GM19395 (cell line): ENCODE results near the gene HIPK2.
"Not testable (repeated sequence)": the region's sequence is repeated elsewhere in the genome, so short reads cannot be mapped to it uniquely, and the experiment has no call there.

Experiments used
- ATAC-seq: cut with Tn5 transposase; IDR thresholded peaks from one replicate; pipeline ENCODE4 v1.9.1; 2021; ENCODE audit warnings: mild to moderate bottlenecking, moderate library complexity; ENCODE audit not compliant: unreplicated experiment

HIPK2 gene

DNA sequence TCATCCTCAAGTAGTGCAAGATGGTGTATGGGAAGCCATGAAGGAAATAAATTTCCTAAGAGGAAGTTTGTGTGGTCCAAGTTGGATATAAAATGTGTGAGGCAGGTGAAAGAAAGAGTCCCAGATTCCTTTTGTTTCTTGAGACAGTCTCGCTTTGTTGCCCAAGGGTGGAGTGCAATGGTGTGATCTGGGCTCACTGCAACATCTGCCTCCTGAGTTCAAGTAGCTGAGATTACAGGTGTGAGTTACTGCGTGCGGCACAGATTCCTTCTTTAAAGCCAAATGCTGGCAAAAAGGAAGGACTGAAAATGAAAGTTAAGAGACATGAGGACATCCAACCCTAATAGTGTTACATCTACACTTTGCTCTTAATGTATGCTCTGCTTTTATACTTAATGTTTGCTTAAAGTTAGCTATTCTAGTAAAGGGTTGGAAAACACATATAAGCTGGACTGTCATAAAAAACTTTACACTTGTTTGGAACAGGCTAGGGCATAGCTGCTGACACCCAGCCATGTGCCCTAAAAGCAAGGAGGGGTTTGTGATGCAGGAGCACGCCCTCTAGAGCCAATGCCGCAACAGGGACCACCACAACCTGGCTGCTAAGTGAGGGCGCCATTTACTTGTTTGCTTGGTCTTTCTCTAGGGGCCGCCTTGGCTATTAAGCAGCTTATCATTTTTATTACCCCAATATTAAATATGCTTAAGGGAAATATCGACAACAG is 219.8 kb downstream of the HIPK2 start:
- no peak for ATAC-seq

DNA sequence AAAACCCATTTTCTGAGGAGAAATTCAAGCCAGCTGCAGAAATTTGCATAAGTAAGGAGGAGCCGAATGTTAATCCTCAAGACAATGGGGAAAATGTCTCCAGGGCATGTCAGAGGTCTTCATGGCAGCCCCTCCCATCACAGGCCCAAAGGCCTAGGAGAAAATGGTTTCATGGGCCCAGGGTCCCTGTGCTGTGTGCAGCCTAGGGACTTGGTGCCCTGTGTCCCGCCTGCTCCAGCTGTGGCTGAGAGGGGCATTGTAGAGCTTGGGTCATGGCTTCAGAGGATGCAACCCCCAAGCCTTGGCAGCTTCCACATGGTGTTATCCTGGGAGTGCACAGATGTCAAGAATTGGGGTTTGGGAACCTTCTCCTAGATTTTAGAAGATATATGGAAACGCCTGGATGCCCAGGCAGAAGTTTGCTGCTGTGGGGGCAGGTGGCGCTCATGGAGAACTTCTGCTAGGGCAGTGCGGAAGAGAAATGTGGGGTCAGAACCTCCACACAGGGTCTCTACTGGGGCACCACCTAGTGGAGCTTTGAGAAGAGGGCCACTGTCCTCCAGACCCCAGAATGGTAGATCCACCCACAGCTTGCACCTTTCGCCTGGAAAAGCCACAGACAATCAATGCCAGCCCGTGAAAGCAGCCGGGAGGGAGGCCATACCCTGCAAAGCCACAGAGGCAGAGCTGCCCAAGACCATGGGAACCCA is 223.7 kb downstream of the HIPK2 start:
- not testable (repeated sequence) for ATAC-seq

DNA sequence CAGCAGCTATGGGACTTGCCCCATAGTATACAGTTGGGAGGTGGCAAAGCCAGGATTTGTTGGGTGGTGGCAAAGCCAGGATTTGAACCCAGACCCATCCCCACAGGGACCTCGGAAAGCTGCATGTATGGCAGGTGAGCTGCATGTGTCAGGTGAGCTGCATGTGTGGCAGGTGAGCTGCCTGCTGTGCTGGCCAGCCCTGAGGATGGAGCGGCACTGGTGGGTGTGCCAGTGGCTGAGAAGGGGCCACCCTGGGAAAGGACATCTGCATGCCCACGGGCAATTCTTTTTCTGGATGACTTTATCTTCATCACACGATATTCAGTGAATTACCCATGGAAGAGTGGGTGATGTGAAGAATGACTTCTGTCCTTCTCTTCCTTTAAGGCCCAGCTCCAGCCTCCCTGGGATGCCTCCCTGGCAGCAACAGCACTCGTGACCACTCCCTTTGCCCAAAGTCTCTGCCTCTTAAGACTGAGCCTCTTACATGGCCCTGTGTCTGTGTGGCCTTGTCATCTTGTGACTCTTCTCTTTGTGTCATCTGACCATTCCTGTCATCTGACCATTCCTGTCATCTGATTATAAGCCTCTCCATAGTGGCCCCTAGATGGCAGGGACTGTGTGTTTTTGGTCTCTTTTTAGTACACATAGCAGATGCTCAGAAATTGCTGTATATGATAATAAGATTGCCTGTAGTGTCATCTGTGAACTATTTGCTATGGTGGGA is 229.3 kb downstream of the HIPK2 start:
- no peak for ATAC-seq

DNA sequence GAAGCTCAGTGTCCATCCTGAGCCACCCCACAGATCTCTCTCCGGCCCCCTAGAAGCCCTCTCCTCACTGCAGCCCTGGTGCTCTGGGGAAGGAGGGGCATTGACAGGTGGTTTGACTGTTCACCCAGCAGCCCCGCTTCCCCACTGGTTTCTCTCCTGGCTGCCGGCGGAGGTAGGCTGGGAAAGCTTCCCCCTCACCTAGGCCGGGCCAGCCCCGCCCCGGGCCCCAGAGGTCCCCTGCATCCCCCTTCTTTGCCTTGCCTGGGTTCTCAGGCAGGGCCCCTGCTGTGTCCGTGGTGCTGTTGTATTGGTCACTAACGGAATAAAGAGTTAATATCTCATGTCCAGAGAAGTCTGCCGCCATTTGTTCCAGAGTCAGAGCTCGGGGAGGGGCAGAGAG is 233.2 kb downstream of the HIPK2 start:
- ATAC-seq, result no peak

DNA sequence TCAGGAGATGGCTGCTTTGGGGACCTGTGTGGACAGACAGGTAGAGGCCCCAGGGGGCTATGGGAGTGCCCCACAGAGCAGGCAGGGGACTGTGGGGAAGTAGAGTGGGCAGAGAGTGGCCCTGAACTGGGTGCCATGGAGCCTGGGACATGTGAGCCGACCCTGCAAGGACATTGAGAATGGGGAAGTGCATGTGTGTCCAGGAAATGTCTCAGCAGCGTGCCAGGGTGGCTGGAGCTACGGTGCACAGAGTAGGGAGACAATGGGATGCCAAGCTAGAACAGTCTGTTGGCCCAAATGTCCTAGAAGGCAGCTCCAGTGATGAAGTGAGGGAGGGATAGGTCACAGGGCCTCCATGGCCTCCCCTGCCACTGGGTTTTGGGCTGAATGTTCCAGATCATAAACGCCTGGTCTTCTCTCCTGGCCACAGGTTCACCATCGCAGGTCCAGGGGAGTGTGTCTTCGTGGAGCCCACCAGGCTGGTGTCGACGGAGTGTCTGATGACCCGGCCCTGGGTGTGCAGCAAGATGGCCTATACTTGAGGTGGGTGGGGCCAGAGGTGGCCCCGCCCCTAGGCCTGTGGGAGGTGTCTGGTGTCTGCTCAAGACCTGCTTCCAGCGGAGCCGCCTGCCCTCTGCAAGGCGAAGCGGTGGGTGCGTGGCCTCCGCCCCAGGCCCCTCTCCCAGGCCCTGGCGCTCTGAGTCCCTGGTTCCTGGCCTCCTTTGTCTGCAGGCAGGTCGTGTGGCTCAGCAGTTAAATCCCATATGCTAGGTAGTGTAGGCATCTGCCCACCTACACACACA is 233.8 kb downstream of the HIPK2 start:
- no peak for ATAC-seq

DNA sequence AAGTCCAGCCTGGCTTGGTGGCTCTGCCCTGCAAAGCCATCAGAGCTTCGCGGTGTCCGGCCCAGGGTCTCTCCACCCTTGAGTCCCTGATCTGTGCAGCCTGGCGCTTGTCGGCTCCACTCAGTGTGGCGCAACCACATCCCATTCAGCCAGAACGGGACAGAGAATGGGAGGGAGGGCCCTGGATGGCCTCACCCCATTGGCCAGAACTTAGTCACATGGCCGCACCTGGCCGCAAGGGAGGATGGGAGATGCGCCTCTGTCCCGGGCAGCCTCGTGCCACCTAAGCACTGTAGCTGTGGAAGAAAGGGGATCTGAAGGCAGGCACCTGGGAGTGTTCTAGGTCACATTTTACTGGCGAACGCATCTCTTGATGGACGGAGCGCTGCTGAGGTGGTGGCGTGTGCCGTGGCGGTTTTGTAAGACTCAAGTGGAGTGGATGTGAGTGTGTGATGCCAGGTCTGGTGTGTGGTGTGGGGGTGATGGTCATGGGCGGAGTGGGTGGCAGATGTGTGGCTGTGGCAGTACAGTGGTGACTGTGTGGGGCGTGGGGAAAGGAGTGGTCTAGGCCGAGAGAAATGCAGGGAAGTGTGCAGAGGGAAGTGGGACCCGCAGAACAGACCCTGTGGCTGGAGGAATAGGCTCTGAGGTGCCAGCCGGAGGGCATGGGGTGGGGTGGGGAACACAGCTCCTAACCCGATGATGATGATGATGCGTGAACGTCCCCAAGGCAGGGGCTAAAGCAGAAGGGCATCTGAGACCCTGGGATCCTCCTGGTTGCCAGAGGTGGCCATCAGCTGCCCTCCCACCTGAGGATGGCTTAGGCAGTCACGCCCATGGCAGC is 235.3 kb downstream of the HIPK2 start:
- ATAC-seq, result no peak

DNA sequence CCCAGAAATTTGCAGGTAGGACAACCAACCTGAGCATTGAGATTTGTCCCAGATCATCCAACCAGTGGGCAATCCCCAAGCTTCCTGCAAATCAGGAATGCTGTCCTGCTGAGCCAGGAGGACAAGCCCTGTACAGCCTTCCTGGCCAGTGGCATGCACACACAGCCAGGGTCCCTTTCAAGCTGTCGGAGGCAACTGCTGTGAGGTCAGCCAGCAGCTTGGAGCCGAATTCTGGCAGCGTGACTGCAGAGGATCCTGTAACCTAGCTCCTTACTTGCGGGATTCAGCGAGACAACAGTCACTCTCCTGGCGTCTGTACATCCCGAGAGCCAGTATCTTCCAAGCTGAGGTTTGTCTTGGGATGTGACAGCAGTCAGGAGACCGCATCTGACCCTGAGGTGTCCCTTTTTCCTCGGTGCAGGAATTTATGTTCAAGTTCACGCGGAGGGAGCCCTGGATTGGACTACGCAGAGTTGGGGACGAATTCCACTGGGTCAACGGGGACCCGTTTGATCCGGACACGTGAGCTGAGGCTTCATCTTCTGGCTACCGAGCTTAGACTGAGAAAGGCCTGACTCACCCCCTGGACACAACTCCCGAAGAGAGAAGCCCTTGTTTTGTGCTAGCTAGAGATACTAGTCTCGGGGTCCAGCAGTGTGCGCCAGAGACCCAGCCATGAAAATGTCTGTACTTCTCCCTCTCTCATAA is 236.0 kb downstream of the HIPK2 start:
- no peak for ATAC-seq

DNA sequence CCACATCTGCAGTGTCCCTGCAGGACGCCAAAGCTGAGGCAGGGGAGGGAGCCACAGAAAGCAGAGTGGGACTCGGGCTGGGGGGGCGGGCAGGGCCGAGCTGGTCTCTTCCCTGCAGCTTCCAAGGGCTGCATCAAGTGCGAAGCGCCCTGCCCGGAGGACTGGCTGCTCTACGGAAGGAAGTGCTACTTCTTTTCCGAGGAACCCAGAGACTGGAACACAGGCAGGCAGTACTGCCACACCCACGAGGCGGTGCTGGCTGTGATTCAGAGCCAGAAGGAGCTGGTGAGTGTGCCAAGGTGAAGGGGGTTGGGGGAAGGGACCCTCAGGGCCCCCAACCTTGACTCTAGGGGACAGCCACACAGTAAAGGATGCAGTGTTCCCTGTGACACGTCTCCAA is 237.6 kb downstream of the HIPK2 start:
- ATAC-seq, result no peak

DNA sequence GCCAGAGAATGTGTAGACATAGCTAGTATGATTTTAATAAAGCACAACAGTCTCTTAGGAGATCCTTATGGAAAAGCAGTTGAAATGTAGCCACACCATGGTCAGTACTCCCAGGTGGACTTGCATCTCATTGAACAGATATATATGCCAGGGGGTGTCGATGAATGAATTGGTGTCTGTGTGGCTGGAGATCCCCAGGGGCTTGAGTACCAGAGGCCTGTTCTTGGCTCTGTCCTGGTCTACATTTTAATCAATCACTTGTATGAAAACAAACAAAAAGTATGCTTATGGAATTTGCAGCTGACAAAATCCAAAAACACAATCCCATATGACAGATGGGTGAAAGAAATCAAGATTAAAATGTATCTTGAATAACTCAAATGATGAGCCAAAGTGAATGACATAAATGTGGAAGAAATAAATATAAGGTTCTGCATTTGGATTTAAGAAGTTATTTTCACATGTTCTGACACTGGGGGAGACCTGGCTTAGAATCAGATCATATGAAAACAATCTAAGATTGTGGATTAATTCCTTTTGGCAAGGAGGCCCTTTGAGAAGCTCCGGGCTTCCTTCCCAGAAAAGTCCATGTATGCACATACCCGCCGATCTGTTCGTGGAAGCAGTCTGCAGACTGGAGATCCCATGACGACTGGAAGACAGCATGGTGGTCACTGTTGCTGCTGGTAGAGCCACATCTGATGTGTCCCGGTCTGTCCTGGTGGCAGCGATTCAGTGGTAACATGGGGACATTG is 238.7 kb downstream of the HIPK2 start:
- ATAC-seq, result no peak

DNA sequence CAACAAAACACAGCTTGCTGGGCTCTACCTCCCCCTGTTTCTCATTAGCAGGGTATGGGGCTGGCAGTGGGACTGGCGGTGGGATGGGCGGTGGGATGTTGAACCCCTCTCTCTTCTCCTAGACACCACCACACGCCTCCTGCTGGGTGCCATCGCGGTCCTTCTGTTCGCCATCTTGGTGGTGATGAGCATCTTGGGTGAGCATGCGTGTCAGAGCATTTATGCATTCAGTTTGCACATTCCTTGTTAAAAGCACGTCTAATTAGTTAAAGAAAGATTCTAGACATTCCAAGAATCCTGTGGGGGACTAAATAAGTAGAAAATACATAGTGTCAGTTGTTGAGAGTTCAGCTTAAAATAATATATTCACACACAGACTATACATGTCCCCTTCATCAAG is 241.6 kb downstream of the HIPK2 start:
- ATAC-seq, result no peak

DNA sequence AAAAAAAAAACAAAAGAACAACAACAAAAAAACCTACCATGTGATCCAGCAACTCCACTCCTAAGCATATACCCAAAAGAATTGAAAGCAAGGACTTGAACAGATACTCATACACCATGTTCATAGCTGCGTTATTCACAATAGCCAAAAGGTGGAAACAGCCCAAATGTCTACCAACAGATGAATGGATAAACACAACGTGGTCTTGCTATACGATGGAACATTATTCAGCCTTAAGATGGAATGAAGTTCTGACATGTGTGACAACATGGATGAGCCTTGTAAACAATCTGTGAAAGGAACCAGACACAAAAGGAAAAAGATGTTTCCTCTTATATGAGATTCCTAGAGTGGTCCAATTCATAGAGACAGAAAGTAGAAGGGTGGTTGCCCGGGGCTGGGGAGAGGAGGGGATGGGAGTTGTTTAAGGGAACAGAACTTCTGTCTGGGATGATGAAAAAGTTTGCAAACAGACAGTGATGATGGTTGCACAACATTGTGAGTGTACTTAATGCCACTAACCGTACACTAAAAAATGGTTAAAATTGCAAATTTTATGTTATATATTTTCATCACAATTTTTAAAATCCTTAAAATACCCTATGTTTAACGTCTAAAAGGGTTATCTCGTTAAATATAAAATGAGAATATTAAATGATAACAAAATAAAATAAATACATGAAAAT is 242.7 kb downstream of the HIPK2 start:
- no peak for ATAC-seq

DNA sequence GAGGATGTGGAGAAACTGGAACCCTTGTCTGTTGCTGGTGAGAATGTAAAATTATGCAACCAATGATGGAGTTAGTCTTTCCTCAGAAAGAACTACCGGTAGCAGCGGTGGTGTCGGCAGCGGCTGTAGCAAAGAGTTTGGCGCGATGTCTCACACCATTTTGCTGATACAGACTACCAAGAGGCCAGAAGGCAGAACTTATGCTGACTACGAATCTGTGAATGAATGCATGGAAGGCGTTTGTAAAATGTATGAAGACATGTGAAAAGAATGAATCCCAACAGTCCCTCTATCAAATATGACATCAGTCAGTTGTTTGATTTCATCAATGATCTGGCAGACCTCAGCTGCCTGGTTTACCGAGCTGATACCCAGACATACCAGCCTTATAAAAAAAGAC is 243.7 kb downstream of the HIPK2 start:
- ATAC-seq, result no peak

DNA sequence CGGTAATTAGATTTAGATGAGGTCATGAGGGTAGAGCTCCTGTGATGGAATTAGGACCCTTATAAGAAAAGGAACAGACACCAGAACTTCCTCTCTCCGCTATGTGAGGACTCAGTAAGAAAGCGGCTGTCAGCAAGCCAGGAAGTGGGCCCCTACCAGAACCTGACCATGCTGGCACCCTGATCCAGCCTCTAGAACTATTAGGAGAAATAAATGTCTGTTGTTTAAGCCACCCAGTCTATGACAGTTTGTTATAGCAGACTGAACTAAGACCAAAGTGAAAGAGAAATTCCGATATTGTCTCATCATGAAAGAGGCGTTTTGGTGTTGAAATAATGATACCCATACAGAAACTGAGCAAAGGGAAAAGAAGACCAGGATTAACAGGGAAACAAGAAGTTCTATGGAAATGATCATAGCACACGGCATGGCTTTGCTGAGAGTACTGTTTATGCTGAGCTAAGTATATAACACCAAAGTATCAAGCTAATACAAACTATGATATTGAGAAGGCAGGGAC is 245.1 kb downstream of the HIPK2 start:
- ATAC-seq, result no peak

DNA sequence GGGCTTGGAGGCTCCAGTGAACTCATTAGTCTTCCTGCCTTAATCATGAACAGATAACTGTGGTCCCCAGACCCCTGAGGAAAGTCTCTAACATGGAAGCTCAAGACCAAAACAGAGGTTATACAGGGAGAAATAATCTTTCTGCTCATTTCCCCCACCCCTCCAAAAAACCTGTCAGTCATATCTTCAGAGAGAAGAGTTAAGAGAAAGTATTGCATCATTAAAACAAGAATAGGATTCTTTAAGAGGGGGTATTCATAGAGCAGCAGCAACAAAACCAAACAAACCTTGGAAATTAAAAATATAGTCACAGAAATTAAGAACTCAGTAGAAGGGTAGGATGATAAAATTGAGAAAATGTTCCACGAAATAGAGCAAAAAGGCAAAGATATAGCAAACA is 246.7 kb downstream of the HIPK2 start:
- ATAC-seq, result no peak

DNA sequence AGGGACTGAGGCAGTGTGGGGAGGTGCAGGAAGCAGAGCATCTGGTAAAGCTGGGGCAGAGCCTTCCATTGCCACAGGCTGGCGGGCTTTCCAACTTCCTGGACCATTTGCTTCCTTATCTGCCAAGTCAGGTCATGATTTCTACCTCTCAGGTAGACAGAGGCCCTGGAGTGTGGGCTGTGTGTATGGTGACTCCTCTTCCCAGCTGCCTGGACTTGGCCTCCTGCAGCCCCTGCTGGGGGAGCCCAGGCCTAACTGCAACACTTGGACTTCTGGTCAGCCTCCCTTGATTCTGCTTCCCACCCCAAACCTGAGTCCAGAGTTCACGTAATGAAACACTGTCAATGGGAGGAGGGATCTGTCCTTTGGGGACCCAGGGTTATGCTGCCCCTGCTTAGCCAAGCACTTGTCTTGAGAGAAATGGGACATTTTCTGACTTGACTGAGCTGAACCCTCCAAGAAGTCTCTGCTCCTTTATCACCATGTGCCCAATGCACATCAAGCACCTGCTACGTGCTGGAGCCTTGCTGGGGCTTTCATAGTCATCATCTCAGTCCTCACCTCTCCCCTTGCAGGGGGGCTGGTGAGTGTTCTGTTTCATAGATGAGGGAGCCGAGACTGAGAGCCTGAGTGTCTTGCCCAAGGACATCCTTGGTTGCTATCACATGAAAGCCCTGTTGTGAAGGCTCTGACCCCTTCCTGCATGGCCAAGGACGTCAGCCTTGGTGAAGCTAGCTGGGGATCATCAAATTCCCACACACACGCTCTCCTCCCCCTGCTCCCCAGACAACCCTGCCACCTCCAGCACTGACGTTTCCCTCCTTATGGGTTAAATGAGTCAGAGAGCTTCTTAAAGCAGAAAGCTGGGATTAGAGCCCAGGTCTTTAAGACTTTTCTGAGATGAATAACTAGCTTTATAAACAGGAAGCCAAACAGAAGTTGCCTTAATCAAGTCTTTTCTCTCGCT is 250.9 kb downstream of the HIPK2 start:
- no peak for ATAC-seq

DNA sequence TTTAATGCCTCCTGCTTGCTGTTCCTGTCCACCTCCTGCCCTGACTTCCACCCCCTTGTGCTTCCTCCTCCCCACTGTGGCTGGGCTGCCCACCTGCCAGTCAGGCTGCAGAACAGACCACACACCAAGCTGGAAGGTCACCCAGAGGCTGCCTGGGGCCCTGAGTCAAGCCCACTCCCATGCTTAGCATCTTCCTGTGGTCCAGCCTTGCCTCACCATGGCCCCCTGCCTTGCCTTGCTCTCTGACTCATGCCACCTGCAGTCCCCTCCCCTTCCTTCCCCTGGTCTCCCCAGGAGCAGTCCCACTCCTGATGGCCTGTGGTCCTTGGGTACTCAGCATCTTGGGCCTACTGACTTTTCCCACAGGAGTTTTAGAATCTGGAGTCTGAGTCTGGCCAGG is 252.0 kb downstream of the HIPK2 start:
- no peak for ATAC-seq

DNA sequence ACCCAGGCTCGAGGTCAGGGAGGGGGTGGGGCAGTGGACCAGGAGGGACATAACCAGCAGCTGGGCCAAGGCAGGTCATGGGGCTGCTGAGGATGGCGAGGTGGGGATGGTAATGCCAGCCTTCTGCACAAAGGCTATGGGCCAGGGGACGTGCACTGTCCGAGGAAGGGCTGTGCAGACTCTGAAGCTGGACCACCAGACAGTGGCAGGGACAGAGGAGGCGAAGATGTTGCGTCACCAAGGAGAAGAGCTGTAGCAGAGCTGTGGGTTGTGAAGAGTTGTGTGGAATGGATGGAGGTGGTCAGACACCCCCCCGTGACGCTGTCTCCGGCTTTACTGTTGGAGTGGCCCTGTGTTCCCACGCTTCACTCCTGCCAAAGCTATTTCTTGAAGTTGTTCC is 252.6 kb downstream of the HIPK2 start:
- ATAC-seq, result no peak
